Left ventricle myocardium inferior (tissue), 1 donor: Measurements from ENCODE around the gene PCDHA3. TPM values are rescaled to one million over a fixed set of nuclear protein-coding genes. Genes with fewer than 3 reads are reported as not detected.
"Not testable (repeated sequence)": the region's sequence is repeated elsewhere in the genome, so short reads cannot be mapped to it uniquely, and the experiment has no call there.

Source experiments
- DNase-seq: peaks from one replicate; pipeline ENCODE4 v3.0.0-alpha.2; 2020
- H3K27ac ChIP-seq: fragments of 200-600 bp; replicated peaks from 2 replicates; pipeline ENCODE4 v1.8.0; 2021
- H3K27me3 ChIP-seq: fragments of 200-600 bp; 2 replicates; pipeline ENCODE4 v1.8.0; 2021; ENCODE audit warnings: low read depth
- H3K36me3 ChIP-seq: fragments of 200-600 bp; 2 replicates; pipeline ENCODE4 v1.8.0; 2021
- H3K4me1 ChIP-seq: fragments of 200-600 bp; 2 replicates; pipeline ENCODE4 v1.8.0; 2021
- H3K4me3 ChIP-seq: fragments of 200-600 bp; 2 replicates; pipeline ENCODE4 v1.8.0; 2021; ENCODE audit warnings: mild to moderate bottlenecking, moderate library complexity
- H3K9me3 ChIP-seq: fragments of 200-600 bp; replicated peaks from 2 replicates; pipeline ENCODE4 v1.8.0; 2021
- intact Hi-C: fragments of 100-400 bp; cut with micrococcal nuclease; formaldehyde crosslinking; loops from one replicate; pipeline ENCODE4 v1.11.0; 2022
- total RNA-seq: library from RNA; stranded (reverse); fragmentation: NEBNext Ultra II Directional; extraction: Animal tissue kit (Norgen Biotek cat#: 25700); gene quantifications from one replicate; pipeline ENCODE4 v1.2.1, GENCODE V29; 2021
- TF ChIP-seq, protein P1 (sequence below): fragments of 200-600 bp; IDR thresholded peaks from 2 replicates; pipeline ENCODE4 v1.8.0; 2021; ENCODE audit warnings: antibody characterized with exemption, mild to moderate bottlenecking, borderline replicate concordance
- donor health status: DM: no; HTN: yes; CAD: no; lungs with severe emphysema.

Gene PCDHA3
- total RNA-seq, 1 donor from 2014 or later = not detected

DNA sequence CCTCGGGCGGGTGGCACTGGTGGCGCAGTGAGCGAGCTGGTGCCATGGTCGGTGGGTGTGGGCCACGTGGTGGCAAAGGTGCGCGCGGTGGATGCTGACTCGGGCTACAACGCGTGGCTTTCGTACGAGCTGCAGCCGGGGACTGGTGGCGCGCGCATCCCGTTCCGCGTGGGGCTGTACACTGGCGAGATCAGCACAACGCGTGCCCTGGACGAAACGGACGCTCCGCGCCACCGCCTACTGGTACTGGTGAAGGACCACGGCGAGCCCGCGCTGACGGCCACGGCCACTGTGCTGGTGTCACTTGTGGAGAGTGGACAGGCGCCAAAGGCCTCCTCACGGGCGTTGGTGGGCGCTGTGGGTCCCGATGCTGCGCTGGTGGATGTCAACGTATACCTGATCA is 8.0 kb downstream of the PCDHA3 start:
- Histone ChIP-seq H3K4me1 (no peaks in the 10 kb centered on the region), H3K27me3 (peaks cover 33% of the 10 kb centered on the region), H3K36me3 (no peaks in the 10 kb centered on the region), H3K4me3 (no peak overlapping the region), H3K27ac (no peak overlapping the region), H3K9me3 (peaks cover 56% of the 10 kb centered on the region)
- intact Hi-C loops = no loop called here
- no peak for DNase-seq
- TF ChIP-seq, protein P1, sequence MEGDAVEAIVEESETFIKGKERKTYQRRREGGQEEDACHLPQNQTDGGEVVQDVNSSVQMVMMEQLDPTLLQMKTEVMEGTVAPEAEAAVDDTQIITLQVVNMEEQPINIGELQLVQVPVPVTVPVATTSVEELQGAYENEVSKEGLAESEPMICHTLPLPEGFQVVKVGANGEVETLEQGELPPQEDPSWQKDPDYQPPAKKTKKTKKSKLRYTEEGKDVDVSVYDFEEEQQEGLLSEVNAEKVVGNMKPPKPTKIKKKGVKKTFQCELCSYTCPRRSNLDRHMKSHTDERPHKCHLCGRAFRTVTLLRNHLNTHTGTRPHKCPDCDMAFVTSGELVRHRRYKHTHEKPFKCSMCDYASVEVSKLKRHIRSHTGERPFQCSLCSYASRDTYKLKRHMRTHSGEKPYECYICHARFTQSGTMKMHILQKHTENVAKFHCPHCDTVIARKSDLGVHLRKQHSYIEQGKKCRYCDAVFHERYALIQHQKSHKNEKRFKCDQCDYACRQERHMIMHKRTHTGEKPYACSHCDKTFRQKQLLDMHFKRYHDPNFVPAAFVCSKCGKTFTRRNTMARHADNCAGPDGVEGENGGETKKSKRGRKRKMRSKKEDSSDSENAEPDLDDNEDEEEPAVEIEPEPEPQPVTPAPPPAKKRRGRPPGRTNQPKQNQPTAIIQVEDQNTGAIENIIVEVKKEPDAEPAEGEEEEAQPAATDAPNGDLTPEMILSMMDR = no peak

DNA sequence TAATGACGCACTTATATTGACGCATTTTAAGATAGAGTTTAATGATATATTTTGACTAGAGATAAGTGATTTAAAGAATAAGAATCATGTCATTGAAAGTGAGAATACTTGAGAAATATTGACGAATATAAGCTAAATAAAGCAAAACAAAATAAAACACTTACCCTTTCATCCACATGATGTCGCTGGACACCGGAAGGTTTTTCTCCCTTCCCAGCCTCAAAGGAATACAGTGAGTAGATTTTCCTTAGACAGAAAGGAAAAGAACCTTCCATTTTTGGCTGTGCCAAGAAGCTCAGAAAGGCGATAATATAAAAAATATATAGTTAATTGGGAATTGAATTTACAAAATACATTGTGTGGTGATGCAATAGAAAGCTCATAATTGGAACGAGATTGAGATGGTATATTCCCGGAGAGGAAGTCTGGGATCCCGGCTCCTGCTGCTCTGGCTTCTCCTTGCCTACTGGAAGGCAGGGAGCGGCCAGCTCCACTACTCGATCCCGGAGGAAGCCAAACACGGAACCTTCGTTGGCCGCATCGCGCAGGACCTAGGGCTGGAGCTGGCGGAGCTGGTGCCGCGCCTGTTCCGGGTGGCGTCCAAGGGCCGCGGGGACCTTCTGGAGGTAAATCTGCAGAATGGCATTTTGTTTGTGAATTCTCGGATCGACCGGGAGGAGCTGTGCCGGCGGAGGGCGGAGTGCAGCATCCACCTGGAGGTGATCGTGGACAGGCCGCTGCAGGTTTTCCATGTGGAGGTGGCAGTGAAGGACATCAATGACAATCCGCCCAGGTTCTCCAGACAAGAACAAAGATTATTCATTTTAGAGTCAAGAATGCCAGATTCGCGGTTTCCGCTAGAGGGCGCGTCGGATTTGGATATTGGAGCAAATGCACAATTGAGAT is 20.8 kb downstream of the PCDHA3 start, which contains the start of gene PCDHA5:
TSS of gene PCDHA5 (plus strand) at position 239 of the 906 bp plus-strand sequence.
- no peak for DNase-seq
- Histone ChIP-seq H3K36me3 (no peaks in the 10 kb centered on the region), H3K9me3 (peaks cover 46% of the 10 kb centered on the region), H3K4me3 (no peak within 1 kb of the TSS), H3K27me3 (peaks cover 55% of the 10 kb centered on the region), H3K27ac (no peak within 1 kb of the TSS), H3K4me1 (no peaks in the 10 kb centered on the region)
- intact Hi-C loops = no loop called here
- TF ChIP-seq, protein P1 = peak; percentile 39

DNA sequence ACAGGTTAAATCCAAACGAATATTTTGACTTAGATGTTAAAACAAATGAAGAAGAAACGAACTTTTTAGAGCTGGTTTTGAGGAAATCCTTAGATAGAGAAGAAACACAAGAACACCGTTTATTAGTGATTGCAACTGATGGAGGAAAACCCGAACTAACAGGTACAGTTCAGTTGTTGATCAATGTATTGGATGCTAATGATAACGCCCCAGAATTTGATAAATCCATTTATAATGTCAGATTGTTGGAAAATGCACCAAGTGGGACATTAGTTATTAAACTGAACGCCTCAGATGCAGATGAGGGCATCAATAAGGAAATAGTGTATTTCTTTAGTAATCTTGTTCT is 21.4 kb downstream of the PCDHA3 start:
- H3K27ac ChIP-seq = no peak overlapping the region
- intact Hi-C loops = no loop called here
- H3K9me3 ChIP-seq = peaks cover 41% of the 10 kb centered on the region
- peaks cover 62% of the 10 kb centered on the region for H3K27me3 ChIP-seq
- DNase-seq = no peak
- TF ChIP-seq, protein P1 = no peak
- H3K4me3 ChIP-seq = no peak overlapping the region
- no peaks in the 10 kb centered on the region for H3K36me3 ChIP-seq
- H3K4me1 ChIP-seq = no peaks in the 10 kb centered on the region

DNA sequence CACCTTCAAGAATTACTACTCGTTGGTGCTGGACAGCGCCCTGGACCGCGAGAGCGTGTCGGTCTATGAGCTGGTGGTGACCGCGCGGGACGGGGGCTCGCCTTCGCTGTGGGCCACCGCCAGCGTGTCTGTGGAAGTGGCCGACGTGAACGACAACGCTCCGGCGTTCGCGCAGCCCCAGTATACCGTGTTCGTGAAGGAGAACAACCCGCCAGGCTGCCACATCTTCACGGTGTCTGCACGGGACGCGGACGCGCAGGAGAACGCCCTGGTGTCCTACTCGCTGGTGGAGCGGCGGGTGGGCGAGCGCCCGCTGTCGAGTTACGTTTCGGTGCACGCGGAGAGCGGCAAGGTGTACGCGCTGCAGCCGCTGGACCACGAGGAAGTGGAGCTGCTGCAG is 22.1 kb downstream of the PCDHA3 start:
- H3K4me1 ChIP-seq, DNase-seq, intact Hi-C loops, H3K4me3 ChIP-seq, H3K36me3 ChIP-seq, H3K27ac ChIP-seq: not testable (repeated sequence)
- H3K27me3 ChIP-seq = peaks cover 69% of the 10 kb centered on the region
- peaks cover 47% of the 10 kb centered on the region for H3K9me3 ChIP-seq

DNA sequence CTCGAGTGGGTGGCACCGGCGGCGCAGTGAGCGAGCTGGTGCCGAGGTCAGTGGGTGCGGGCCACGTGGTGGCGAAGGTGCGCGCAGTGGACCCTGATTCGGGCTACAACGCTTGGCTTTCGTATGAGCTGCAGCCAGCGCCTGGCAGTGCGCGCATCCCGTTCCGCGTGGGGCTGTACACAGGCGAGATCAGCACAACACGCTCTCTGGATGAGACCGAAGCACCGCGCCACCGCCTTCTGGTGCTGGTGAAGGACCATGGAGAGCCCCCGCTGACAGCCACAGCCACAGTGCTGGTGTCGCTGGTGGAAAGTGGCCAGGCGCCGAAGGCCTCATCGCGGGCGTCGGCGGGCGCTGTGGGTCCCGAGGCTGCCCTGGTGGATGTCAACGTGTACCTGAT is 22.6 kb downstream of the PCDHA3 start:
- Histone ChIP-seq H3K4me3 (no peak overlapping the region), H3K4me1 (no peaks in the 10 kb centered on the region), H3K36me3 (no peaks in the 10 kb centered on the region), H3K27ac (no peak overlapping the region), H3K9me3 (peaks cover 51% of the 10 kb centered on the region), H3K27me3 (peaks cover 74% of the 10 kb centered on the region)
- intact Hi-C loops = no loop called here
- TF ChIP-seq, protein P1 = no peak
- DNase-seq = no peak

DNA sequence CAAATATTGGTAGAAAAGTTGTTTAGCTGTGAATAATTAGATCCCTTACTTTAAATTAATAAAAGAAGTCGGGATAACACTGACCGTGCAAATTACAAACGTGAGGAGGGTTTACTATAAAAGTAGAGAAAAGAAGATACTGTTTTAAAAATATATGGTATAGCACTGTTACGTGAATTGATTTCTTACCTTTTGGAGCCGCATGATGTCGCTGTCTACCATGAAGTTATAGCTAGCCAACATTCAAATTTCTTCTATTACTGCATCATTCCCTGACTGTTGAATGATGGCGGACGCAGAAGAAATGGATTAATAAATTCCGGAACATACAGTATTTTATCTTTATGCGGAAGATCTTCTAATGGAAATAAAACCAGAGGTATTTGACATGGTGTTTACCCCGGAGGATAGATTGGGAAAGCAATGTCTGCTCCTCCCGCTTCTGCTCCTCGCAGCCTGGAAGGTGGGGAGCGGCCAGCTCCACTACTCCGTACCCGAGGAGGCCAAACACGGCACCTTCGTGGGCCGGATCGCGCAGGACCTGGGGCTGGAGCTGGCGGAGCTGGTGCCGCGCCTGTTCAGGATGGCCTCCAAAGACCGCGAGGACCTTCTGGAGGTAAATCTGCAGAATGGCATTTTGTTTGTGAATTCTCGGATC is 27.0 kb downstream of the PCDHA3 start, which contains the start of gene PCDHA6:
TSS of gene PCDHA6 (plus strand) at position 257 of the 658 bp plus-strand sequence. CDS start at position 389, 132 bp downstream.
- H3K27me3 ChIP-seq = peaks cover 93% of the 10 kb centered on the region

More for the DNA sequence above, 27.0 kb downstream of the PCDHA3 start, which contains the start of gene PCDHA6:
- Histone ChIP-seq H3K36me3 (no peaks in the 10 kb centered on the region), H3K4me3 (no peak within 1 kb of the TSS), H3K4me1 (no peaks in the 10 kb centered on the region), H3K9me3 (peaks cover 64% of the 10 kb centered on the region), H3K27ac (no peak within 1 kb of the TSS)
- DNase-seq = no peak
- intact Hi-C loops = no loop called here
- TF ChIP-seq, protein P1 = no peak
